ENCODE results near the gene TRPM4.

TRPM4 gene

DNA sequence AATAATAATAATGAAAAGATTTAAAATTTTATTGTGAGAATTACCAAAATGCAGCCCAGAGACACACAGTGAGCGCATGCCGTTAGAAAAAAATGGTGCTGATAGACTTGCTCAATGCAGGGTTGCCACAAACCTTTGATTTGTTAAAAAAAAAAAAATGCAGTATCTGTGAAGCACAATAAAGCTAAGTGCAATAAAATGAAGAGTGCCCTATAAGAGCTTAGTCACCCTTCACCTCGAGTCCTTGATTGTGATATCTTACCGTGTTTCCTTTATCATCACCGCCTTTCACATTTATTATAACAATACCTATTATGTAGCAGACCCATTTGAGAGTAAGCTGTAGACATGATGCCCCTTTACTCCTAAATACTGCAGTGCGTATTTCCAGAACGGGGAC is 84.2 kb downstream of the TRPM4 start:
- no peak for DNase-seq

DNA sequence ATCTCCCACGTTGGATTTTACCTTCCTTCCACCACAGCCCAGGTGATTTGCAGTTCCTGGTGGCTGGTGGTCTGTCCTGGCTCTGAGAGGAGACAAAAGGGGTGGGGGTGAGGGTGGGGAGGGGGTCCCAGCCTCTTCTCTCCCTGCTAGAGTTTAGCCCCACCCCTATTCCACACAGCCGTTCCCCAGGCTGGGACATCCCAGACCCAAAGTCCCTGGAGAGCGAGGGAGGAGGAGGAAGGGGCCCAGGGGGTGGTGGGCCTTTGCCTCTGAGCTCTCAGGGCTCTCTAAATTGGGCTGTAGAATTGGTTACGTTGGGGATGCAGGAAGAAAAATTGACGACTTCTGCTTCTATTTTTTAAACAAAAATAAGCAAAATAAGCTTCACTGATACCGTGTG is 85.5 kb downstream of the TRPM4 start:
- DNase-seq, result no peak

DNA sequence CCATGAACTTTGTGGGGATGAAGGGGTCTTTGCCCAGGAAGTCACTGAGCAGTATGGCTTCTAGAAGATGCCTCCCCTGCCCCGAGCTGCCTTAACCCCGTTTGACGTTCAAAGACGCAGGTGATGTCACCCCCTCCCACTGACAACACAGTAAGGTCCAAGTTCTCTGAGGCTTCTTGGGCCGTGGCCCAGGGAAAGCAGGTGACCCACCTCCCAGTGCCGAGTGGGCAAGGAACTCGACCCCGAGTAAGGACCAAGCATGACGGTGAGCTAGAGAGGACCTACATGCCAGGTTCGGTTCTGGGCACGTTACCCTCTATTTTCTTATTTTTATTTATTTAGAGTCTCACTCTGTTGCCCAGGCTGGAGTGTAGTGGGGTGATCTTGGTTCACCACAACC is 86.1 kb downstream of the TRPM4 start:
- DNase-seq, result no peak

DNA sequence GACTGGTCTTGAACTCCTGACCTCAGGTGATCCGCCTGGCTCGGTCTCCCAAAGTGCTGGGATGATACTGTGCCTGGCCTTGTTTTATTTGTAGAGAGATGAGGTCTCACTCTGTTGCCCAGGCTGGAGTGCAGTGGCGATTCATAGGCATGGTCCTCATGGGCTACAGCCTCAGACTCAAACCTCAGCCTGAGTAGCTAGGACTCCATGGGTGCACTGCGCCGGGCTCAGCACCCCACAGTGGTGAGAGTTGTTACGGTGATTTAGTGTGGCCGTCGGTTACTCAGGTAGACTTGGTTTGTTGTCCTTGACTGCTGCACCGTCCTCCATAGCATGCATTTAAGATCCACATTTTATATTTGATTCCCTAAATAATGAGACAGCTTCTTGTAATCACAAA is 86.7 kb downstream of the TRPM4 start:
- no peak for DNase-seq

DNA sequence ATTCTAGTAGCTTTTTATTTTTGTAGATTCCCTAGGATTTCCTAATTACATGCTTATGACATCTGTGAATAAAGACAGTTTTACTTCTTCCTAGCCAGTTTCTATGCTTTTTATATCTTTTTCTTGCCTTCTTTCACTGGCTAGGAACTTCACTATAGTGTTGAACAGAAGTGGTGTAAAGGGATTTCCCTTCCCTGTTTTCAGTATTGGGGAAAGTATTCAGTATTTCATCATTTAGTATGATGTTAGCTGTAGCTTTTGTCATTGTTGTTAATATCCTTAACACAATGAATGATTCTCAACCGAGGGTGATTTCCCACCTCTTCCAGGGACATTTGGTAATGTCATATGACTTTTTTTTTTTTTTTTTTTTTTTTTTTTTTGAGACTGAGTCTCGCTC is 90.1 kb downstream of the TRPM4 start:
- no peak for DNase-seq

DNA sequence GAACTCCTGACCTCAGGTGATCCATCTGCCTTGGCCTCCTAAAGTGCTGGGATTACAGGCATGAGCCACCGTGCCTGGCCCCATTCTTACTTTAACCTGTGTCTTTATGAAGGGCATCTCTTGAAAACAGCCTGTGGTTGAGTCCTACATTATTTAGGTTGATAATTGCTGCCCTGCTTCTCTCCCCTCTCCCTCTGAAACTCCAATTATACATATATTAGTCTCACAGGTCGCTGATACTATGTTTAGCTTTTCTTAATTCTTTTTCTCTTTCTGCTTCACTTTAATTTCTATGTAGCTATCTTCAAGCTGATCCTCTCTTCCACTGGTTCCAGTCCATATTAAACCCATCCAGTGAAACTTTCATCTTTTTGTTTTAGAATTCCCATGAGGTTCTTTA is 92.3 kb downstream of the TRPM4 start:
- no peak for DNase-seq

DNA sequence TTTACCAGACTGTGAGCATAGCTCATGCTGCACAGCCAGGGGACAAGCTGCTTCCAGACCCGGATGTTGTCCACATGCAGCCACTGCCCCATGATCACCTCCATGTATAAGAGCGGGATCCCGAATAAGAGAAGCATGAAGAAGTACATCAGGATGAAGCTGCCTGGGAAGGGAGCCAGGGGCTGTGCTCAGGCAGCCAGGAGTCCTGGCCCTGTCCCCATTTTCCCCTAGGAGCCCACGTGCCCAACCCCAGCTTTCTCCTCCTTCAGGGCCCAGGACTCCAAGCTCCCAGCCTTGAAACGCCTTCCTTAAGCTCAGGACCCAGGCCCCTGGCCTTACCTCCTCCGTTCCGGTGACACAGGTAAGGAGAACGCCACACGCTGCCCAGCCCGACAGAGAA is 98.1 kb downstream of the TRPM4 start:
- DNase-seq, result no peak

DNA sequence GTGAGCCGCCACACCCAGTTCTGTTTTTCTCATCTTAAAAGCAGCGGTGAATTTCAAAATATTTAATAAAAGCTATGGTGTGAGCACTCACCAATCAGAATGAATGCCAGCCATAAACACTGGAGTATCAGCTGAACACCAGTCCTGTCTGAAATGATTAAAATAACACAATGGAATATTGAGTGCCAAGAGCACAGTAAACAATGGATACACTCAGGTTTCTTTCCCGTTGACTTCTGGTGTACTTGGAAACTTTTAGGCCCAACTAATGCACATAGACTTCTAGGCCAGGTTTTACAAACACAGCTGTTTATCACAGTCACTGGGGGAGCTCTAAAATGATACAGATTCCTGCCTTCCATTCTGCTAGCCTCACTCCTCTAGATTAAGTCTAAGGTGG is 99.1 kb downstream of the TRPM4 start:
- no peak for DNase-seq

Measured in activated CD4-positive, alpha-beta T cell treated with anti-CD3 and anti-CD28 coated beads, Interleukin-10, Interleukin-2, amounts not matched to agents 100 ng/mL and 50 ng/mL, durations not matched to agents 16 hours and 8 hours (primary cell).